CD4-positive, alpha-beta T cell treated with Interleukin-15 for 1 hour (primary cell): ENCODE measurements around the gene RGS4.

Experiments
- DNase-seq: peaks from one replicate; pipeline ENCODE4 v3.0.0-alpha.2; 2020

The RGS4 gene

DNA sequence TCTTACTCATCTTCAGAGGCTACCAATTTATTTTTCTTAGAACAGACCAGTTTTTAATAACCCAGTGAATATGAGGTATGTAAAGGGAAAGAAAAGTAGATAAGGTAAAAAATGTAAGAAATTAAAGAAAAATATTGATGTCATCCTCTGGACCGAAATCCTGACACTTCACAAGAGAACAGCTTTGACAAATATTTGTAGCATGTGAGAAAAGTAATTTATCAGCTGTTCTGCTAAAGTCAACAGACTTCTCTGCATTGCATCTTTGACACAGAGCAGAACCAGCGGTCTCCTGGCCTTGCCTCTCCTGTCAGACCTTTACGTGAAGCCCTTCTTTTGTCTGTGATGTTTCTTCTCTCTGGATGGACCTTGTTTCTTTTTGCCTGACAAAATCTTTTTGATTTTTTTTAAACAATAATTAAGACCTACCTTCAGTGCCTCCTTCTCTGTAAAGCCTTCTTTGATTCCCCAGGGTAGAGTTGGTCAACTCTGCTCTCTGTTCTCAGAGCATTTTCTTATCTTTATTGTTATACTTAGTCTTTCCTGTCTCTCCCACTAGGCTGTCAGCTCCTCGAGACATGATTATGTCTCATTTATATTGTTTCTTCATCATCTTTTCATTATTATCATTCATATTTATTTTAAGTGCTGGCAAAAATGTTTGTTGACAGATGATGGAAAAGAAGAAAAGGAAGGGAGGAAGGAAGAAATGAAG, 35.4 kb downstream of the RGS4 start:
- no peak for DNase-seq

DNA sequence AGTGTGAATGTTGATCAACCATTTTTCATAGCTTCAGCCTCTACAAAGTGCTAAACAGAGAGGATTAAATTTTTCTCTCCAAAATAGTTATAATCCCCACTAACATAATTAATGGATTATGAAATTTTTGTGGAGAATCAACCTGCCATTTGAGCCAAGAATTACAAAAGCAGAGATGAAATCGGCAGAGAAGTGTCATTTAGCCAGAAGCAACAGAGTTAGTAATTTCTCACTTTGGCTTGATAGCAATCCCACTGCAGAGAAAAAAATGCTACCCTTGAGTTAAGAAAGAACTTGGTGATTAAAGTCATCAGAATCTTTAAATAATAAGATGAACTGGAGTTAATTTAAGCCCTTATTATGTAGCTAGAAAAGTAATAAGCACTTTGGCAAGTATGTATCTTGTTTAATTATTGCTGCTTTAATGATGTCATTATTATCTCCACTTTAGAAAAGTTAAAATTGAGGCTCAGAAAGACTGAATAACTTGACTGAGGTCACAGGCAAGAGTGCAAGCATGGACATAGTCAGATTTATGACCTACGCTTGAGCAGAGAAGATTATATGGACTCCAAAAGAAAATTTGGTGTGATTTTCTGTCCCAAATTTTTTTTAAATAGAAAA, 37.3 kb downstream of the RGS4 start:
- DNase-seq: no peak

DNA sequence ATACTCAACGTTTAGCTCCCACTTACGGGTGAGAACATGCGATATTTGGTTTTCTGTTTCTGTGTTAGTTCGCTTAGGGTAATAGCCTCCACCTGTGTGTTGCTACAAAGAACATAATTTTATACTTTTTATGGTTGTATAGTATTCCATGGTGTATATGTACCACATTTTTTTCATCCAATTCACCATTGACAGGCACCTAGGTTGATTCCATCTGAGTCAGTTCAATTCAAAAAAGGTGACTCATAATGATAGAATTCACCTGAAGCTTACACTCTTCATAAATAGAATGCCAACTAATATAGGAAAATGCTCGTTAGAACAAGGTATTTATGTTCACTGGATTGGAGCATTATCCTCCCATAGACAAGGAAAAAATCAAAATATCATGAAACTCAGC, 38.5 kb downstream of the RGS4 start:
- no peak for DNase-seq

DNA sequence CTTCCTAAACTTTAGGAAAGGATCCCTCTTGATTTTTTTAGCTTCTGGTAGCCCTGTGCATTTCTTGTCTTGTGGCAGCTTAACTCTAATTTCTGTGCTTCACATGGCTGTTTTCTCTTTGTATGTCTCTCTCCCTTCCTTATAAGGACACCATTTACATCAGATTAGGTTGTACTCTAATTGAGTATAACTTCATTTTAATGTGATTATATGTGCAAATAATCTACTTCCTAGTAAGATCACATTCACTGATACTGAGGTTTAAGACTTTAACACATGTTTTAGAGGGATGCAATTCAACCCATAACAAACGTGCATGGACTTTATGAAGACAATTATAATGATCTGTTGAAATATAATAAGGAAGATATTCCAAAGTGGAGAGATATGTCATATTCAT, 46.7 kb downstream of the RGS4 start:
- no peak for DNase-seq

DNA sequence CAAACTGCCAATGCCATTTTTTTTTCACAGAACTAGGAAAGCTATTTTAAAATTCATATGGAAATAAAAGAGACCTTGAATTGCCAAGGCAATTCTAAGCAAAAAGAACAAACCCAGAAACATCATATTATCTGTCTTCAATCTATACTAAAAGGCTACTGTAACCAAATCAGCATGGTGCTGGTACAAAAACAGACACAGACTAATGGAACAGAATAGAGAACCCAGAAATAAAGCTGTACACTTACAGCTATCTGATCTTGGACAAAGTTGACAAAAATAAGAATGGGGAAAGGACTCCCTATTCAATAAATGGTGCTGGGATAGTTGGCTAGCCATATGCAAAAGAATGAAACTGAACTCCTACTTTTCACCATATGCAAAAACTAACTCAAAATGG, 50.5 kb downstream of the RGS4 start:
- DNase-seq: no peak

DNA sequence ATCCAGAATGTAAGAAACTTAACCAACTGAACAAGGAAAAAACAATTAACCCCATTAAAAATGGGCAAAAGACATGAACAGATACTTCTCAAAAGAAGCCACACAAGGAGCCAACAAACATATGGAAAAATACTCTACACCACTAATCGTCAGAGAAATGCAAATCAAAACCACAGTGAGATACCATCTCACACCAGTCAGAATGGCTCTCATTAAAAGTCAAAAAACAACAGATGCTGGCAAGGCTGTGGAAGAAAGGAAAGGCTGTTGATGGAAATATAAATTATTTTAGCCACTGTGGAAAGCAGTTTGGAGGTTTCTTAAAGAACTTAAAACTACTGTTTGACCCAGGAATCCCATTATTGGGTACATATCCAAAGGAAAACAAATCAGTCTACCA, 51.2 kb downstream of the RGS4 start:
- no peak for DNase-seq

DNA sequence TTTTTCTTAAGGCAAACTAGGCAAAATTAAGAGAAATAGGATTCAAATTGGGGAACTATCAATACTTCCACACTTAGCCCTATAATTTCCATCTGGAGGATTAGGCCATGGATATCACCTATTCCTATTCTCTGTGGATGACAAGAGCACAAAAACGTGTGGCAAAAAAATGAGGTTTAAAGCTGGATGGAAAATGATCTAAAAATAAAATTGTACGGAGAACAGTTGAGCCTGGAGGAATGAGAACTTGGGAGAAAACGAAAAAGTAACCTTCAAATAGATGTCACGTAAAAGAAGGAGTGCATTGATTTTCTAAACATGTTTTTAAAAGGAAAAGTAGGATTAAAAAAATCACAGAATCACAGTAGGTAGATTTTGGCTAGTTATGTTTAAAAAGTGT, 55.7 kb downstream of the RGS4 start:
- DNase-seq: no peak
